ENCODE measurements around the gene OSTF1. TPM values are rescaled to one million over a fixed set of nuclear protein-coding genes. Genes with fewer than 3 reads are reported as not detected.

Gene OSTF1
- total RNA-seq, 1 donor = 40.5 TPM

DNA sequence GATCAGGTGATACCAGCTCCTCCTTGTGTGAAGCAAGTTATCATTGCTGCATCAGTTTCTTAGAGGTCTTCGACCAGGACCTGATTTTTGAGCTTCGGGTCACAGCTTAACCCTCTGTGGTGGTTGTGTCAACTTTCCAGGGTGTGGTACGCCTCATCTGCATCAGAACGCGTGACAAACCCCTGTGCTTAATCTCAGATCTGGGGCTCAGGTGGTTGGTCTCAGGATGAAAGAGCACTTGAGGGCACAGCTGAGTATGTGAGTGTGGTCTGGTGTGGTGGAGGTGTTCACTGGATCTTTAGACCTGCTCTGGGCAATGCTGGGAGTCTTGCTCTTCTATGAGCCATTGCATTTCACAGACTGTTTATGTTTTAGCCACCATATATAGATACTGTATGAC, 64.1 kb downstream of the OSTF1 start:
- Histone ChIP-seq H3K27me3 (ENCODE audit: insufficient read depth, low read length) (no peaks in the 10 kb centered on the region), H3K4me1 (ENCODE audit: insufficient read depth, low read length) (peaks cover 64% of the 10 kb centered on the region), H3K9me3 (ENCODE audit: low read depth, low read length) (no peaks in the 10 kb centered on the region), H3K4me3 (ENCODE audit: low read length) (no peak overlapping the region)

DNA sequence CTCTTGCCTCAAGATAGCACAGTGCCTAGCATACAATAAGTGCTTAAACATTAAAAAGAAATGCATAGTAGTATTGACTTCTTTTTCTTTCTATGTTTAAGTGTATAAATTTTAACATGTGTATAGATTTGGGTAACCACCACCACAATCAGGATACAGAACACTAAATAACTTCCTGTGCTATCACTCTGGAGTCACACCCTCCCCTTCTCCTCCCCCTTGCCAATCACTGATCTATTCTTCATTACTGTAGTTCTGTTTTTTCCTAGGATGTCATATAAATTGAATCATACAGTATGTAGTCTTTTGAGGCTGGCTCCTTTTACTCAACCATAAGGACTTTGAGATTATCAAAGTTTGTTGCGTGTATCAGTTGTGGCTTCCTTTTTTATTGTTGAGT, 68.5 kb downstream of the OSTF1 start:
- peaks cover 32% of the 10 kb centered on the region for H3K4me1 ChIP-seq (ENCODE audit: insufficient read depth, low read length)
- H3K27me3 ChIP-seq (ENCODE audit: insufficient read depth, low read length) = no peaks in the 10 kb centered on the region
- no peak overlapping the region for H3K4me3 ChIP-seq (ENCODE audit: low read length)
- H3K9me3 ChIP-seq (ENCODE audit: low read depth, low read length) = no peaks in the 10 kb centered on the region

DNA sequence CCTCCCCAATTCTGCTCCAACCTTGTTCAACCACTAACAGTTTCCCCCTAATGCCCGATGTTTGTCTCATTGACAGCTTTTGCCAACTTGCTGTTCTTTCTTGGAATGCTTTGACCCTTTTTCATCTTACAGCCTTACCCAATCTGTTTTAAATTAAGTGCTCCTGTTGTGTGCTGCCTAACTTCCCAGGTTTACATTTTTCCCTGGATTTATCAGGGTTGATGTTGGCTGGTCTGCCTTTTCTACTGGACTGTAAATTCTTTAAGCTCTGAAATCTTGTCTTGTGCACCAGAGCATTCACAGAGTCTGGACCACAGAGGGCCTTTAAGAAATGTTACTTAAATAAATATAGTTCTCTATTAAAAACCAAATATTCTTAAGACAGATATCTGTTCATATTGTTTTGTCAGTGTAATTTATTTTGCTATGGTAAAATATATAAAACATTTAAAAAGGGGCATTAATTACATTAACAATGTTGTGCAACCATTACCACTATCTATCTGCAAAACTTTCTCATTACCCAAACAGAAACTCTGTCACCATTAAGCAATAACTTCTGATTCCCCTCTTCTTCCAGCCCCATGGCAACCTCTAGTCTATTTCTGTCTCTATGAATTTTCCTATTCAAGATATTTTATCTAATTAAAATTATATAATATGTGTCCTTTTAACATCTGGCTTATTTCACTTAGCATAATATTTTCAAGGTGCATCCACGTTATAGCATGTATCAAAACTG, 73.0 kb downstream of the OSTF1 start:
- H3K9me3 ChIP-seq (ENCODE audit: low read depth, low read length) = peaks cover under 1% of the 10 kb centered on the region

DNA sequence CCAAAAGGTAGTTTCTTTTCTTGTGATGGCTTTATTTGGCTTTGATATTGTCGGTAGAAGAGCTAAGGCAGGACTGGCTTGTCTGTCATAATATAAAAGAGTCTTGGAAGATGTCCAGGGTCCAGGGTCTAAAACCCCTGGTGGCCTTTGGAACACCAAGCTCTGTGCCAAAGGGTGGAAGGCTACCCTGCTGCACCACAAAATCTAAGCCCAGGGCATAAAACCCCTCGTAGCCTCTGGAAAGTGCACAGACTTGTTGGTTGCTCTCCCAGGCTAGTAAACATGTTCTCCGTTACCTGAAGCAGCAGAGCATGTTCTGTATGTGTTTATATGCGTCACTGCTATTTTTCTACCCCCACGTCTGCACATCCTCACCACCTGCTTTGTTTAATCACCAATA, 75.5 kb downstream of the OSTF1 start:
- peaks cover 5% of the 10 kb centered on the region for H3K4me1 ChIP-seq (ENCODE audit: insufficient read depth, low read length)
- no peak overlapping the region for H3K4me3 ChIP-seq (ENCODE audit: low read length)
- H3K27me3 ChIP-seq (ENCODE audit: insufficient read depth, low read length) = no peaks in the 10 kb centered on the region
- peaks cover 13% of the 10 kb centered on the region for H3K9me3 ChIP-seq (ENCODE audit: low read depth, low read length)

More for the DNA sequence above, 73.0 kb downstream of the OSTF1 start:
- Histone ChIP-seq H3K27me3 (ENCODE audit: insufficient read depth, low read length) (no peaks in the 10 kb centered on the region), H3K4me1 (ENCODE audit: insufficient read depth, low read length) (peaks cover 12% of the 10 kb centered on the region), H3K4me3 (ENCODE audit: low read length) (no peak overlapping the region)

DNA sequence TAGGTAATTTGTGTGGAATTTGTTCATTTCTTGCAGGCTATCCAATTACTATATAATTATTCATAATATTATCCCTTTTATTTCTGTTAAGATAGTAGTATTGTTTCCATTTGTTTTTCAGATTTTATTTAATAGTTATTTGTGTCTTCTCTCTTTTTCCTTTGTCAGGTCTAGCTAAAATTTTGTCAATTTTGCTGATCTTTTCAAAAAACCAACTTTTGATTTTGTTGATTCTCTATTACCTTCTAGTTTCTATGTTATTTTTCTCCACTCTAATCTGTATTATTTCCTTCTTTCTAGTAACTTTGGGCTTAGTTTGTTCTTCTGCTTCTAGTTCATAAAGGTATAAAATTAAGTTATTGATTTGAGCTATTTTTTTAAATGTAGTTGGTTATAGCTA, 76.3 kb downstream of the OSTF1 start:
- Histone ChIP-seq H3K4me1 (ENCODE audit: insufficient read depth, low read length) (peaks cover 5% of the 10 kb centered on the region), H3K4me3 (ENCODE audit: low read length) (no peak overlapping the region), H3K27me3 (ENCODE audit: insufficient read depth, low read length) (no peaks in the 10 kb centered on the region), H3K9me3 (ENCODE audit: low read depth, low read length) (peaks cover 13% of the 10 kb centered on the region)

DNA sequence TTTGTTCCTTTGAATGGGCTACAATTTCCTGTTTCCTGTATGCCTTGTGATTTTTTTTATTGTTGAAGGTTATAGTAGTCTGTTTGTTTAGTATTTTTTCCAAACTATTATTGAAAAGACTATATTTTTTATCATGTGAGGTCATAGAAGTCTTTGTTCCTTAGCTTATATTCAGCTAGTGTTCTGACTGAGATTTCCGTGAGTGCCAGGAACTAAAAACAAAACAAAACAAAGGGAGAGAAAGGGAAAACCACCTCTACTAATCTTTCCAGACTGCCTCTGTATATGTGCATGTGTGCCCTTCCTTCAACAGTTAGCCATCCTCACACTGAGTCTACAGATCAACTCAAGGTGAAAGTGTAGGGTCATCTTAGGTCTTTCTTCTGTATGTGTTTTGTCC, 79.0 kb downstream of the OSTF1 start:
- Histone ChIP-seq H3K4me3 (ENCODE audit: low read length) (no peak overlapping the region), H3K4me1 (ENCODE audit: insufficient read depth, low read length) (no peaks in the 10 kb centered on the region)

DNA sequence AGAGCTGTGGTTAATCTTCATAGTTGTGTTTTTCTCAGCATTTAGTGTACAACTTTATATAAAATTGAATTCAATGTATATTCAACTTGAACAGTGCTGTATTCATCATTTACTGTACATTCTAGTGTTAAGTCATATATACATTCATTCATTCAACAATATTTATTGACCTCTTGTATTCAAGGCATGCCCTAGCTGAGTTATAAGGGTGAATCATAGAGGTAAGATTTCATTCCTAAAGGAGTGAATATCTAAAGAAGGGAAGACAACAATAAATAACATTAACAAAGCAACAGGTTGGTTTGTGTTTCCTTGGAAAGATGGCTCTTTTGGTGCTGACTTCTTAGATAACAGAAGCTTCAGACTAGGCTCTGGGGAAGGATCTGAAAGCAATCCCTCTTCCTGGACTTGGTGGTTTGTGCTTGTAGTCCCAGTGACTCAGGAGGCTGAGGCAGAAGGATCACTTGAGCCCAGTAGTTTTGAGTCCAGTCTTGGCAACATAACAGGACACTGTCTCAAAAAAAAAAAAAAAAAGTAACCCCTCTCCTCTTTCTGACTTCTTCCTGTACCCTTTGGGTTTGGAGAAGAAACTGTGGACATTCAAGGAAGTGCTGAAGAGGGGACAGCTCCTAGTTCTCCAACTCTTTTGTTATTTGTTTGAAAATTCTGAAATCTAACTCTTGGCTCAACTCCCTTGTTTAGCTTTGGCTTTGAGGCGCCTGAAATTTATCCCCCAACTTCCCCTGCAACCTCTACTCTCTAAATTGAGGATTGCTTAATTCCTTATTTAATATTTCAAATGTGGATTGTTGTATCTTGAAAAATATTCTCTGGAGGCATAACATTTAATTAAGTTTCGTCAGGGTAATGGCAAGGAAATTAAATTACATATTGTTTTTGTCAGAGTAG, 80.2 kb downstream of the OSTF1 start:
- Histone ChIP-seq H3K4me3 (ENCODE audit: low read length) (no peak overlapping the region), H3K9me3 (ENCODE audit: low read depth, low read length) (peaks cover 13% of the 10 kb centered on the region), H3K27me3 (ENCODE audit: insufficient read depth, low read length) (no peaks in the 10 kb centered on the region), H3K4me1 (ENCODE audit: insufficient read depth, low read length) (no peaks in the 10 kb centered on the region)

More for the DNA sequence above, 79.0 kb downstream of the OSTF1 start:
- Histone ChIP-seq H3K9me3 (ENCODE audit: low read depth, low read length) (peaks cover 13% of the 10 kb centered on the region), H3K27me3 (ENCODE audit: insufficient read depth, low read length) (no peaks in the 10 kb centered on the region)

DNA sequence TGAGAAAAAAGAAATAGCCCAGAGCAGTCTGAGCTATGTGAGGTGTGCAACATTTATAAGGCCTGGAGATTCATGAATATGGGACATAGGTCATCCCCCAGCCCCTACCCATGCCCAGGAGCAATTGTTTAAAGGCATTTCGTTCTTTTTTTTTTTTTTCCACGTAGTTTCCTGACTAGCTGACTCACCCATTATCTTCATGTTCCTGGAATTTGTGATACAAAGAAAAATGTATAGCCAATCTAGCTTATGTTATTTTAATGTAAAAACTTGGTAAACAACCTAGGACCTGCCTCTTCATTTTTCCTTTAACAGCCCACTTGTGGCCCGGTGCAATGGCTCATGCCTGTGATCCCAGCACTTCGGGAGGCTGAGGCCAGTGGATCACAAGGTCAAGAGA, 81.3 kb downstream of the OSTF1 start:
- peaks cover 13% of the 10 kb centered on the region for H3K9me3 ChIP-seq (ENCODE audit: low read depth, low read length)
- H3K4me3 ChIP-seq (ENCODE audit: low read length) = no peak overlapping the region
- no peaks in the 10 kb centered on the region for H3K4me1 ChIP-seq (ENCODE audit: insufficient read depth, low read length)
- H3K27me3 ChIP-seq (ENCODE audit: insufficient read depth, low read length) = no peaks in the 10 kb centered on the region

DNA sequence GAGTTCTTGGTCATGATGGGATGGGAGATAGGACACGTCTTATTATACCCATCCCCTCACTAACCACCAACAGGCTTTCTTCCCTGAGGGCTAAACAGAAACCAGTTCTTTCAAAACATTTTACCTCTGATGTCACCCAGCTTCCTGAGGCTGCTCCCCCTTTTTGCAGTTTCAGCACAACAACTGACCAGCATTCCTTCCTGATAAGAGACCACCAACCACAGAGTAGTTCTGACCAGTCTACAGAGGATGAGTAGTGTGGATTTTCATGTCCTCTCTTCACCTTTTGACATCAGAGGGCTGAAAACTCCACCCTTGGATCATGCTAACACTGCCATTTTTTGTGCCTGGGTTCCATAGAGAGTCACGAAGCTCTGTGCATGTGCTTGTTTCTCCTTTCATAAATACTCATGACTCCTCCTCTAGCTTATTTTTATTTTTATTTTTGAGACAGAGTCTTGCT, 82.6 kb downstream of the OSTF1 start:
- no peak overlapping the region for H3K4me3 ChIP-seq (ENCODE audit: low read length)
- H3K27me3 ChIP-seq (ENCODE audit: insufficient read depth, low read length) = no peaks in the 10 kb centered on the region
- H3K9me3 ChIP-seq (ENCODE audit: low read depth, low read length) = peaks cover 13% of the 10 kb centered on the region
- no peaks in the 10 kb centered on the region for H3K4me1 ChIP-seq (ENCODE audit: insufficient read depth, low read length)

DNA sequence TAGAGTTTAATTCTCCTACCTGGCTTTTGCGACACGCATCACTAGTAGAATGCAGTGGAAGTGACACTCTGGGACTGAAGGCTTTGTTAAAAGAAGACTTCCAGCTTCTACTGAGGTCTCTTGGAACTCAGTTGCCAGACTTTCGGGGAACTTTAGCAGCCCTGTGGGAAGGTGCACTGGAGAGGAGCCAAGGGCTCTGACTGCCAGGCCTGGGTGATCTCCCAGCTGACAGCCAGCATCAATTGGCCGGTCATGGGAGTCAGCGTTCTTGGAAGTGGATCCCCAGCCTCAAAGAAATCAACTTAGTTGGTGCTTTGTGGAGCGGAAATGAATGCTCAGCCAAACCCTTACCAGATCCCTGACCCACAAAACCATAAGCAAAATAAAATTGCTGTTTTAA, 87.1 kb downstream of the OSTF1 start:
- Histone ChIP-seq H3K4me3 (ENCODE audit: low read length) (no peak overlapping the region), H3K27me3 (ENCODE audit: insufficient read depth, low read length) (no peaks in the 10 kb centered on the region), H3K9me3 (ENCODE audit: low read depth, low read length) (no peaks in the 10 kb centered on the region), H3K4me1 (ENCODE audit: insufficient read depth, low read length) (no peaks in the 10 kb centered on the region)

DNA sequence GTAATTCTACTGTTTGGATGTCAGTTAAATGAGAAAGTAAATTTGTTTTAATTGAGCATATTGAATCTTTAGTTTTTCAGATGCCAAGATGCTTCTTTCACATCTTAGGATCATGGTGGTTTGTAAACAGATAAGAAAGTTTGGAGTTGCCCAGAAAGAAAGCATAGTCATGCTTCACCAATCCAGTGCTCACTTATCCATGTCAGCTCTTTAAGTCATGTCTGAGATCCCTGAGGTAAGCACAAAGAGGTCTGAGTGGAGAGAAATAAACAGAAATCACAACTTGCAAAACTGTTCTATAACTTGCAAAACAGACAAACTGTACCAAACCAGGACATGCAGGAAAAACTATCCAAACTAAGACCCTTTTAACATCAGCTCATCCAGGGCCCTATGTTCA, 87.7 kb downstream of the OSTF1 start:
- H3K27me3 ChIP-seq (ENCODE audit: insufficient read depth, low read length) = no peaks in the 10 kb centered on the region
- H3K9me3 ChIP-seq (ENCODE audit: low read depth, low read length) = no peaks in the 10 kb centered on the region
- H3K4me3 ChIP-seq (ENCODE audit: low read length) = no peak overlapping the region
- H3K4me1 ChIP-seq (ENCODE audit: insufficient read depth, low read length) = no peaks in the 10 kb centered on the region

DNA sequence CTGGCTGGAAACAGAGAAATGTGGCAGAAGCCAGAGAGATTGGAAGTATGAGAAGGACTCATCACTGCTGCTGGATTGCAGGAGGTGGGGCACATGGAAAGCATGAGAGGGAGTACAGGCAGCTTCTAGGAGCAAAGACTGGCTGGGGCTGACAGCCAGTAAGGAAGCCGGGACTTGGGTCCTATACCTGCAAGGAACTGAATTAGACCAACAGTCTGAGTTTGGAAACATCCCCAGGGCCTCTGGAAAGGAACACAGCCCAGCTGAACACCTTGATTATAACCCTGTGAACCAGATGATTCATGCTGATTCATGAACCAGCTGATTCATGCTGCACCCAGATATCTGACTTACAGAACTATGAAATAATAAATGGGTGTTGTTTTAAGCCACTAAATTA, 93.4 kb downstream of the OSTF1 start:
- no peaks in the 10 kb centered on the region for H3K27me3 ChIP-seq (ENCODE audit: insufficient read depth, low read length)
- no peak overlapping the region for H3K4me3 ChIP-seq (ENCODE audit: low read length)
- H3K9me3 ChIP-seq (ENCODE audit: low read depth, low read length) = no peaks in the 10 kb centered on the region
- H3K4me1 ChIP-seq (ENCODE audit: insufficient read depth, low read length) = no peaks in the 10 kb centered on the region

DNA sequence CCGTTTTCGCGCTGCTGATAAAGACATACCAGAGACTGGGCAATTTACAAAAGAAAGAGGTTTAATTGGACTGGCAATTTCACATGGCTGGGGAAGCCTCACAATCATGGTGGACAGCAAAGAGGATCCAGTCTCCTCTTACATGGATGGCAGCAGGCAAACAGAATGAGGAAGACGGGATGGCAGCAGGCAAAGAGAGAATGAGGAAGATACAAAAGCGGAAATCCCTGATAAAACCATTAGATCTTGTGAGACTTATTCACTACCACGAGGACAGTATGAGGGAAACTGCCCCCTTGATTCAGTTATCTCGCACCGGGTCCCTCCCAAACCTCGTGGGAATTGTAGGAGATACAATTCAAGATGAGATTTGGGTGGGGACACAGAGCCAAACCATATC, 95.0 kb downstream of the OSTF1 start:
- Histone ChIP-seq H3K9me3 (ENCODE audit: low read depth, low read length) (no peaks in the 10 kb centered on the region), H3K4me1 (ENCODE audit: insufficient read depth, low read length) (no peaks in the 10 kb centered on the region)

DNA sequence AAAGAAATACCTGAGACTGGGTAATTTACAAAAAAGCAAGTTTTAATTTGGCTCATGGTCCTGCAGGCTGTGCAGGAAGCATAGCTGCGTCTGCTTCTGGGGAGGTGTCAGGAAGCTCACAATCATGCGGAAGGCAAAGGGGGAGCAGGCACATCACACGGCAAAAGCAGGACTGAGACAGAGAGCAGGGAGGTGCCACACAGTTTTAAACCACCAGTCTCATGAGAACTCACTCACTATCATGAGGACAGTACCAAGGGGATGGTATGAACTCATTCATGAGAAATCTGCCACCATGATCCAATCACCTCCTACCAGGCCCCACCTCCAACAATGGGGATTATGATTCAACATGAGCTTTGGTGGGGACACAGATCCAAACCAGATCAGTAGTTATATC, 96.2 kb downstream of the OSTF1 start:
- no peak overlapping the region for H3K4me3 ChIP-seq (ENCODE audit: low read length)
- no peaks in the 10 kb centered on the region for H3K27me3 ChIP-seq (ENCODE audit: insufficient read depth, low read length)
- H3K9me3 ChIP-seq (ENCODE audit: low read depth, low read length) = no peaks in the 10 kb centered on the region
- no peaks in the 10 kb centered on the region for H3K4me1 ChIP-seq (ENCODE audit: insufficient read depth, low read length)

More for the DNA sequence above, 95.0 kb downstream of the OSTF1 start:
- Histone ChIP-seq H3K27me3 (ENCODE audit: insufficient read depth, low read length) (no peaks in the 10 kb centered on the region), H3K4me3 (ENCODE audit: low read length) (no peak overlapping the region)

DNA sequence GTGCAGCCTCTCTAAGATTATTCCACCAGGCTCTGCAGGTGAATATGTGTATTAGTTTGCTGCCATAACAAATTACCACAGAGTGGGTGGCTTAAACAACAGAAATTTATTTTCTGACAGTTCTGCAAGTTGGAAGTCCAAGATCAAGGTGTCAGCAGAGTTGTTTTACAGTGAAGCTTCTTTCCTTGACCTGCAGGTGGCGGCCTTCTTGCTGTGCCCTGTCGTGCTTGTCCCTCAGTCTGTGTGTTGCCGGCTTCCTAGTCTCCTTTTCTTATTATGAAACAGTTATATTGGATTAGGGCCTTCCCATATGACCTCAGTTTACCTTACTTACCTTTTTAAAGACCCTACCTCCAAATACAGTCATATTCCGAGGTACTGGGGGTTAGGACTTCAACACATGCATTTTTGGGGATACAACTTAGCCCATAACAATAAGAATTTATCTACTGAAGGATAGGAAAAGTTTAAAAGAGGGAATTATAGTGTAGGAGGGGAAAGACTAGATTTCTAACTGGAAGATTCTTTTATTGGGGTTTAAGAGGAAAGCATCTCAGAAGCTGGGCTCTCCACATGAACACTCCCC, 97.4 kb downstream of the OSTF1 start:
- Histone ChIP-seq H3K4me1 (ENCODE audit: insufficient read depth, low read length) (no peaks in the 10 kb centered on the region), H3K27me3 (ENCODE audit: insufficient read depth, low read length) (no peaks in the 10 kb centered on the region), H3K4me3 (ENCODE audit: low read length) (no peak overlapping the region), H3K9me3 (ENCODE audit: low read depth, low read length) (no peaks in the 10 kb centered on the region)

All from mononuclear cell (primary cell).